ENCODE data around the gene RNASE8. TPM values are rescaled to one million over a fixed set of nuclear protein-coding genes. Genes with fewer than 3 reads are reported as not detected.
A peak's percentile ranks its signal among the peaks of the same experiment; 100 is the strongest.

RNASE8 gene
- total RNA-seq, 1 experiment from 2014 or later, result not detected

DNA sequence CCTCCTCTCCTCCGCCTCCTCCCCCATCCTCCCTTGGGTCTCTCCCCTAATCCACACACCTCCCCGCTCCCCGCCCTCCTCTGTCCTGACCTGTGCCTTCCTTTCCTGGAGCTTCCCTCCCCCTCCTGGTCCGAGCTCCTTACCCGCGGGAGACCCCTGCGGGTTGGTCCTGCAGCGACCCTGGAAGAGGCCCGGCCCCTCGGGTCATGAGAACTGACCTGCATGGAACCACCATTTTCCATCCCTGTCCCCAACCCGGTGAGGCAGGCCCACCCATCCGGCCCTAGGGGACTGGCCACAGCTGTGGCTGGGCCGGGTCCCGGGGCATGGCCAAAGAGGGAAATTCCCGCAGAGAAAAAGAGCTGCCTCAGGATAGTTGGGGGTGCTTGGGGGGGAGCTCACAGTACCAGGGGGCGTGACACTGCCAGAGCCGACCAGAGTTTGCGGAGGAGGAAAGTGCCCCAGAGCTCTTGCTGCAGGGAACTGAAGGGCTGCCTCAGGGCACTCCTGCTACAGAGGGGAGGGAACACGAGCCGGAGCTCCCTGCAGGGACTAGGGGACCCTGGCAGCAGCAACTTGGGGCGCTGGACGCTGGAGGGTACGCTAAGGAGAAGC, 13.1 kb downstream of the RNASE8 start:
- Histone ChIP-seq H3K4me3 (ENCODE audit: low read length) (peak overlapping the region; percentile 64), H3K36me3 (ENCODE audit: insufficient read depth, low read length) (no peaks in the 10 kb centered on the region), H3K4me2 (ENCODE audit: low read depth, low read length, poor library complexity, severe bottlenecking) (peak overlapping the region; percentile 69), H4K20me1 (ENCODE audit: insufficient read depth, low read depth, low read length) (no peaks in the 10 kb centered on the region), H3K79me2 (ENCODE audit: low read length) (no peaks in the 10 kb centered on the region), H3K9ac (ENCODE audit: low read length) (peak overlapping the region; percentile 64), H3K27ac (ENCODE audit: low read length) (no peak overlapping the region), H3K9me3 (ENCODE audit: low read length) (no peaks in the 10 kb centered on the region), H3K9me2 (replicated peaks; ENCODE audit: insufficient read depth, low read length) (no peaks in the 10 kb centered on the region), H2AFZ (ENCODE audit: low read length) (peak overlapping the region; percentile 42; the same call in 1 of the 2 replicates), H3K4me1 (ENCODE audit: low read length) (peaks cover 26% of the 10 kb centered on the region), H3K27me3 (ENCODE audit: low read length) (peaks cover 3% of the 10 kb centered on the region; the same call in 1 of the 2 replicates)
- no peak for DNase-seq

DNA sequence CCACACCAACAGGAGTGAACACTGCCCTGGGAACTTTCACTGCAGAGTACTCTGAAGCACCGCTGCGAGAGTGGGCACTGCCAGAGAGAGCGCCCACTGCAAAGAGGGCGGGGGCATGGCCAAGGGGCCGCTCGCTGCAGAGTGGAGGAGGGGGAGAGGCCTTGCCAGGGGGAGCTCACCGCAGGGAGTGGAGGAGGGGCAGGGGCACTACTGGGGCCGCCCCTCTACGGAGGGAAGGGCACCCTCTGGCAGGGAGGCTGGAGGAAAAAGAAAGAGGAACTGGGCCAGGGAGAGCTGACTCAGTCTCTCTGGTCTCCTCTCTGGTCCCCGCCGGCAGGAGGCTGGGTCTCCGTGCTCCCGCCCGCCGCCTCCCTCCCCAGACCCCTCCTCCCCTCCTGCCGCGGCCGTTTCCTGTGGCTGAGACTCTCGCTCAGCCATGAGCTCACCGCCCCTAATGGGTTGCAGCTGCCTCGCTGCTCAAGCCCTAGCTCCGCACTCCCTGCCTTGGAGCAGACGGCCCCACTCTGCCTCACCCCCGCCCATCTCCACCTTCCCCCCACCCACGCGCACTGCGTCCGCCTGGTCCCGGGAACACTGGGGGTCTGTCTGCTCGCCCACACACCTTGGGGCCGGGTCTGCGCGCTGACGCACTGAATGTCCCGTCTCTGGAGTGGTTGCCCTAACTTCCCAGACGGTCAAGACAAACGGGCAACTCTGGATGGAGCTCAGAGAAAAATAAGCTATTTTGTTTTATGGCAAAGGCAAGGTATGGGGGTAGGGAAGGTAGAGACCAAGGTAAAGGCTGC, 13.8 kb downstream of the RNASE8 start:
- Histone ChIP-seq H3K9ac (ENCODE audit: low read length) (peak overlapping the region; percentile 64), H3K9me2 (replicated peaks; ENCODE audit: insufficient read depth, low read length) (no peaks in the 10 kb centered on the region), H2AFZ (ENCODE audit: low read length) (peak overlapping the region; percentile 70; the same call in 1 of the 2 replicates), H3K4me3 (ENCODE audit: low read length) (peak overlapping the region; percentile 64), H3K27me3 (ENCODE audit: low read length) (peaks cover 3% of the 10 kb centered on the region; the same call in 1 of the 2 replicates), H3K4me1 (ENCODE audit: low read length) (peaks cover 26% of the 10 kb centered on the region), H3K36me3 (ENCODE audit: insufficient read depth, low read length) (no peaks in the 10 kb centered on the region), H3K79me2 (ENCODE audit: low read length) (no peaks in the 10 kb centered on the region), H3K9me3 (ENCODE audit: low read length) (no peaks in the 10 kb centered on the region), H4K20me1 (ENCODE audit: insufficient read depth, low read depth, low read length) (no peaks in the 10 kb centered on the region), H3K4me2 (ENCODE audit: low read depth, low read length, poor library complexity, severe bottlenecking) (peak overlapping the region; percentile 69), H3K27ac (ENCODE audit: low read length) (no peak overlapping the region)
- peak; percentile 92 for DNase-seq

DNA sequence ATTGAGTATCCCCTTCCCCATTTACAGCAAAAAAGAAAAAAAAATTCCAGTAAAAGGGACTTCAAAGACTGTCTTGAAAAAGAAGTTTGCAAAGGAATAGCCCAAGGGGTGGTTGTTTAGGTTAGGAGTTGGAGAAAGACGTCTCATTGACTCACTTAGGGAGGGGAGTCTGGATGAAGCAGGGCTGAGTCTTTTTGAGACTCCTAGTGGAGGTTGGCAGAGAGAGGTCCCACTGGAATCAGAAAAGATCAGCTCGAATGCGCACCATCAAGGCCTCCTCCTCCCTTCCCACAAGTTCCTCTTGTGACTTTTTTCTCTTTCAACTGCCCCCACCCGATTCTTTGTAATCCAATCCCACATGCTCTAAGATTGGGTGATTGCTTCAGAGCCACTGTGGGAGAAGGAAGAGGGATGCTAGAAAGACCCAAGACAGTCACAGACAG, 14.4 kb downstream of the RNASE8 start:
- DNase-seq, result peak; percentile 56
- H3K79me2 ChIP-seq (ENCODE audit: low read length), result no peaks in the 10 kb centered on the region
- H3K4me3 ChIP-seq (ENCODE audit: low read length), result peak overlapping the region; percentile 64
- no peaks in the 10 kb centered on the region for H3K9me2 ChIP-seq (replicated peaks; ENCODE audit: insufficient read depth, low read length)
- no peaks in the 10 kb centered on the region for H3K36me3 ChIP-seq (ENCODE audit: insufficient read depth, low read length)
- no peaks in the 10 kb centered on the region for H4K20me1 ChIP-seq (ENCODE audit: insufficient read depth, low read depth, low read length)
- no peak overlapping the region for H3K27ac ChIP-seq (ENCODE audit: low read length)
- H3K4me1 ChIP-seq (ENCODE audit: low read length), result peaks cover 26% of the 10 kb centered on the region
- peak overlapping the region; percentile 64 for H3K9ac ChIP-seq (ENCODE audit: low read length)
- peaks cover 3% of the 10 kb centered on the region; the same call in 1 of the 2 replicates for H3K27me3 ChIP-seq (ENCODE audit: low read length)
- no peaks in the 10 kb centered on the region for H3K9me3 ChIP-seq (ENCODE audit: low read length)
- peak overlapping the region; percentile 70; the same call in 1 of the 2 replicates for H2AFZ ChIP-seq (ENCODE audit: low read length)
- H3K4me2 ChIP-seq (ENCODE audit: low read depth, low read length, poor library complexity, severe bottlenecking), result peak overlapping the region; percentile 69

DNA sequence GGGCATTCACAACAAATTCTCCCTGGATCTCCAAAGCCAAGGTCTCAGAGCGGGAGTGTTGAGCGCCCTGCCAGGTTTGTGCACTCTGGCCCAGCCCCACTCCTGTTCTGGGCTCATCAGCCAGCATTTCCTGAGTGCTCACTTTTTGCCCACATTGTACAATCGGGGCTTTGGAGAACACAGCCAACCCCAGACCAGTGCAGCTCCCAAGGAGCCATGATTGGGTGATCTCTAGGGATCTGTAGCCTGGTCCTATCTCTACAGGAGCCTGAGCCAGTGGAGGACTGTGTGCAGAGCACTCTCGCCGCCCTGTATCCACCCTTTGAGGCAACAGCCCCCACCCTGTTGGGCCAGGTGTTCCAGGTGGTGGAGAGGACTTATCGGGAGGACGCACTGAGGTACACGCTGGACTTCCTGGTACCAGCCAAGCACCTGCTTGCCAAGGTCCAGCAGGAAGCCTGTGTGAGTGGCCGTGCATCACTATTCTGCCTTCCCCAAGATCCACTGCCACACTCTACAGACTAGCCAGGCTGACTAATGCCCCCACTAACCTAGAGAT, 15.2 kb downstream of the RNASE8 start:
- no peaks in the 10 kb centered on the region for H3K36me3 ChIP-seq (ENCODE audit: insufficient read depth, low read length)
- H3K79me2 ChIP-seq (ENCODE audit: low read length), result no peaks in the 10 kb centered on the region
- no peak overlapping the region for H3K9ac ChIP-seq (ENCODE audit: low read length)
- no peak for DNase-seq
- H3K4me1 ChIP-seq (ENCODE audit: low read length), result peaks cover 26% of the 10 kb centered on the region
- H3K9me3 ChIP-seq (ENCODE audit: low read length), result no peaks in the 10 kb centered on the region
- H3K27ac ChIP-seq (ENCODE audit: low read length), result no peak overlapping the region
- no peaks in the 10 kb centered on the region for H3K9me2 ChIP-seq (replicated peaks; ENCODE audit: insufficient read depth, low read length)
- H2AFZ ChIP-seq (ENCODE audit: low read length), result no peak overlapping the region
- H4K20me1 ChIP-seq (ENCODE audit: insufficient read depth, low read depth, low read length), result no peaks in the 10 kb centered on the region
- H3K4me3 ChIP-seq (ENCODE audit: low read length), result no peak overlapping the region
- H3K4me2 ChIP-seq (ENCODE audit: low read depth, low read length, poor library complexity, severe bottlenecking), result no peak overlapping the region
- peaks cover 3% of the 10 kb centered on the region; the same call in 1 of the 2 replicates for H3K27me3 ChIP-seq (ENCODE audit: low read length)

- H4K20me1 ChIP-seq (ENCODE audit: insufficient read depth, low read depth, low read length), result no peaks in the 10 kb centered on the region
- DNase-seq, result no peak
- H3K4me1 ChIP-seq (ENCODE audit: low read length), result peaks cover 26% of the 10 kb centered on the region
- no peak overlapping the region for H3K4me2 ChIP-seq (ENCODE audit: low read depth, low read length, poor library complexity, severe bottlenecking)
- H3K9me2 ChIP-seq (replicated peaks; ENCODE audit: insufficient read depth, low read length), result no peaks in the 10 kb centered on the region
- no peaks in the 10 kb centered on the region for H3K36me3 ChIP-seq (ENCODE audit: insufficient read depth, low read length)
- no peak overlapping the region for H3K27ac ChIP-seq (ENCODE audit: low read length)
- no peak overlapping the region for H3K9ac ChIP-seq (ENCODE audit: low read length)
- H3K27me3 ChIP-seq (ENCODE audit: low read length), result peaks cover 3% of the 10 kb centered on the region; the same call in 1 of the 2 replicates
- H3K79me2 ChIP-seq (ENCODE audit: low read length), result no peaks in the 10 kb centered on the region
- H3K9me3 ChIP-seq (ENCODE audit: low read length), result no peaks in the 10 kb centered on the region
- no peak overlapping the region for H3K4me3 ChIP-seq (ENCODE audit: low read length)
- no peak overlapping the region for H2AFZ ChIP-seq (ENCODE audit: low read length)
Measured at GRCh38 chr14:21073921-21074320, 16.3 kb downstream of the RNASE8 start.

GRCh38 chr14:21074398-21075272, 17.0 kb downstream of the RNASE8 start:
- Histone ChIP-seq H3K9me3 (ENCODE audit: low read length) (no peaks in the 10 kb centered on the region), H3K27ac (ENCODE audit: low read length) (no peak overlapping the region), H3K79me2 (ENCODE audit: low read length) (no peaks in the 10 kb centered on the region), H3K4me3 (ENCODE audit: low read length) (no peak overlapping the region), H3K9me2 (replicated peaks; ENCODE audit: insufficient read depth, low read length) (no peaks in the 10 kb centered on the region), H3K9ac (ENCODE audit: low read length) (no peak overlapping the region), H2AFZ (ENCODE audit: low read length) (no peak overlapping the region), H3K4me1 (ENCODE audit: low read length) (peaks cover 26% of the 10 kb centered on the region), H3K36me3 (ENCODE audit: insufficient read depth, low read length) (no peaks in the 10 kb centered on the region), H3K4me2 (ENCODE audit: low read depth, low read length, poor library complexity, severe bottlenecking) (no peak overlapping the region), H4K20me1 (ENCODE audit: insufficient read depth, low read depth, low read length) (no peaks in the 10 kb centered on the region), H3K27me3 (ENCODE audit: low read length) (peaks cover 3% of the 10 kb centered on the region; the same call in 1 of the 2 replicates)
- no peak for DNase-seq

DNA sequence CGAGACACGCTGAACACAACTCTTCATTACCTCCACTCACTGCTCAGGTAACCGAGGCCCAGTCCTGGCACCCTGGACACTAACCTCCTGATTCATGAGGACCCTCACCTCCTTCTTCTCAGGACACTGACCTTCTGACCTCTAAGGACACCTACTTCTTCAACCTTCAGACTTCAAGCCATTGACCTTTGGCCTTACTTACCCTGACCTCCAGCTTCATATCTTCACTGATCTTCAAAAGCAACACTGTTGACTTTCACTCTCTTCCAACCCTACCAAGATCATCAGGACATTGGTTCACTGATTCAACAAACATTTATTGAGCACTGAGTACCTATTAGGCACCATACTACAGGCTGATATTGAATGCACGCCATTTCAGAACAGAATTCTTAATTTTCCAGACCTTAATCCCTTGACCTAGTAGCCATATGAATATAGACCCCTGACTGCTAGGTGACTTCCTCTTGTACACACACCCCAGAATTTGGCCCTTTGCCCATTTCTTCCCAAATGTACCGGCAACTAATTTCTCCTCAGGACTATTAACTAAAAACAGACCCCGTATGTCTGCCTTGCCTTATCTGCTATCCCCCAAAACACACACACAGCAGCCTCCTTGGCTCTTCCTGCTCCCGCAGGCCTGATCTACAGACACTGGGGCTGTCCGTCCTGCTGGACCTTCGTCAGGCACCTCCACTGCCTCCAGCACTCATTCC, 18.3 kb downstream of the RNASE8 start:
- H3K4me3 ChIP-seq (ENCODE audit: low read length), result no peak overlapping the region
- H3K4me1 ChIP-seq (ENCODE audit: low read length), result peaks cover 16% of the 10 kb centered on the region
- no peak overlapping the region for H3K9ac ChIP-seq (ENCODE audit: low read length)
- DNase-seq, result no peak
- H3K9me3 ChIP-seq (ENCODE audit: low read length), result no peaks in the 10 kb centered on the region
- no peaks in the 10 kb centered on the region for H4K20me1 ChIP-seq (ENCODE audit: insufficient read depth, low read depth, low read length)
- H3K36me3 ChIP-seq (ENCODE audit: insufficient read depth, low read length), result no peaks in the 10 kb centered on the region
- no peak overlapping the region for H3K27ac ChIP-seq (ENCODE audit: low read length)
- H2AFZ ChIP-seq (ENCODE audit: low read length), result no peak overlapping the region
- no peaks in the 10 kb centered on the region for H3K9me2 ChIP-seq (replicated peaks; ENCODE audit: insufficient read depth, low read length)
- H3K27me3 ChIP-seq (ENCODE audit: low read length), result 0 out of 2 replicates have a peak, but pooled peaks cover 3% of the 10 kb centered on the region
- no peak overlapping the region for H3K4me2 ChIP-seq (ENCODE audit: low read depth, low read length, poor library complexity, severe bottlenecking)
- H3K79me2 ChIP-seq (ENCODE audit: low read length), result no peaks in the 10 kb centered on the region
